ENCODE results near the gene CTNNA3. TPM values are rescaled to one million over a fixed set of nuclear protein-coding genes. Genes with fewer than 3 reads are reported as not detected.

The CTNNA3 gene
- total RNA-seq, 1 donor from 2014 or later: 0.30 TPM

GRCh38 chr10:66747451-66747850 is 948.5 kb downstream of the CTNNA3 start:
- peak overlapping the region; percentile 62 for H3K27ac Mint-ChIP-seq (ENCODE audit: unreplicated experiment)
- H3K9me3 Mint-ChIP-seq (ENCODE audit: unreplicated experiment): peaks cover 7% of the 10 kb centered on the region
- DNase-seq (ENCODE audit: extremely low spot score, unreplicated experiment): no peak
- no peak for TF ChIP-seq CTCF (IDR thresholded peaks at IDR 0.05)
- H3K36me3 Mint-ChIP-seq (ENCODE audit: unreplicated experiment): no peaks in the 10 kb centered on the region
- H3K27me3 Mint-ChIP-seq (ENCODE audit: unreplicated experiment): no peaks in the 10 kb centered on the region
- H3K4me3 Mint-ChIP-seq (ENCODE audit: unreplicated experiment): no peak overlapping the region
- H3K4me1 Mint-ChIP-seq (ENCODE audit: unreplicated experiment): peaks cover 22% of the 10 kb centered on the region

GRCh38 chr10:66746711-66747110 is 949.3 kb downstream of the CTNNA3 start:
- Mint-ChIP-seq H3K36me3 (ENCODE audit: unreplicated experiment) (no peaks in the 10 kb centered on the region), H3K4me1 (ENCODE audit: unreplicated experiment) (peaks cover 22% of the 10 kb centered on the region), H3K9me3 (ENCODE audit: unreplicated experiment) (peaks cover 7% of the 10 kb centered on the region), H3K4me3 (ENCODE audit: unreplicated experiment) (no peak overlapping the region), H3K27me3 (ENCODE audit: unreplicated experiment) (no peaks in the 10 kb centered on the region), H3K27ac (ENCODE audit: unreplicated experiment) (no peak overlapping the region)
- no peak for TF ChIP-seq CTCF (IDR thresholded peaks at IDR 0.05)
- no peak for DNase-seq (ENCODE audit: extremely low spot score, unreplicated experiment)

GRCh38 chr10:66746246-66746645 is 949.7 kb downstream of the CTNNA3 start:
- Mint-ChIP-seq H3K27ac (ENCODE audit: unreplicated experiment) (no peak overlapping the region), H3K4me1 (ENCODE audit: unreplicated experiment) (peaks cover 22% of the 10 kb centered on the region), H3K36me3 (ENCODE audit: unreplicated experiment) (no peaks in the 10 kb centered on the region), H3K4me3 (ENCODE audit: unreplicated experiment) (no peak overlapping the region), H3K27me3 (ENCODE audit: unreplicated experiment) (no peaks in the 10 kb centered on the region), H3K9me3 (ENCODE audit: unreplicated experiment) (peaks cover 7% of the 10 kb centered on the region)
- no peak for DNase-seq (ENCODE audit: extremely low spot score, unreplicated experiment)
- no peak for TF ChIP-seq CTCF (IDR thresholded peaks at IDR 0.05)

- Mint-ChIP-seq H3K27me3 (ENCODE audit: unreplicated experiment) (no peaks in the 10 kb centered on the region), H3K4me1 (ENCODE audit: unreplicated experiment) (peaks cover 22% of the 10 kb centered on the region), H3K9me3 (ENCODE audit: unreplicated experiment) (peaks cover under 1% of the 10 kb centered on the region), H3K36me3 (ENCODE audit: unreplicated experiment) (no peaks in the 10 kb centered on the region), H3K27ac (ENCODE audit: unreplicated experiment) (no peak overlapping the region), H3K4me3 (ENCODE audit: unreplicated experiment) (no peak overlapping the region)
- TF ChIP-seq CTCF (IDR thresholded peaks at IDR 0.05): no peak
- no peak for DNase-seq (ENCODE audit: extremely low spot score, unreplicated experiment)
Measured at GRCh38 chr10:66744915-66745314, 951.1 kb downstream of the CTNNA3 start.

- Mint-ChIP-seq H3K36me3 (ENCODE audit: unreplicated experiment) (no peaks in the 10 kb centered on the region), H3K27me3 (ENCODE audit: unreplicated experiment) (no peaks in the 10 kb centered on the region), H3K9me3 (ENCODE audit: unreplicated experiment) (peaks cover 6% of the 10 kb centered on the region), H3K4me3 (ENCODE audit: unreplicated experiment) (no peak overlapping the region), H3K27ac (ENCODE audit: unreplicated experiment) (peak overlapping the region; percentile 8), H3K4me1 (ENCODE audit: unreplicated experiment) (peaks cover 21% of the 10 kb centered on the region)
- DNase-seq (ENCODE audit: extremely low spot score, unreplicated experiment): no peak
- TF ChIP-seq CTCF (IDR thresholded peaks at IDR 0.05): no peak
Measured at GRCh38 chr10:66737241-66737640, 958.8 kb downstream of the CTNNA3 start.
